HG03575 (cell line): ENCODE data around the gene DCT.

Experiments
- ATAC-seq: cut with Tn5 transposase; IDR thresholded peaks from one replicate; pipeline ENCODE4 v1.9.1; 2021; ENCODE audit not compliant: unreplicated experiment, insufficient number of reproducible peaks, low FRiP score; ENCODE audit errors: extremely low read depth

Gene DCT

DNA sequence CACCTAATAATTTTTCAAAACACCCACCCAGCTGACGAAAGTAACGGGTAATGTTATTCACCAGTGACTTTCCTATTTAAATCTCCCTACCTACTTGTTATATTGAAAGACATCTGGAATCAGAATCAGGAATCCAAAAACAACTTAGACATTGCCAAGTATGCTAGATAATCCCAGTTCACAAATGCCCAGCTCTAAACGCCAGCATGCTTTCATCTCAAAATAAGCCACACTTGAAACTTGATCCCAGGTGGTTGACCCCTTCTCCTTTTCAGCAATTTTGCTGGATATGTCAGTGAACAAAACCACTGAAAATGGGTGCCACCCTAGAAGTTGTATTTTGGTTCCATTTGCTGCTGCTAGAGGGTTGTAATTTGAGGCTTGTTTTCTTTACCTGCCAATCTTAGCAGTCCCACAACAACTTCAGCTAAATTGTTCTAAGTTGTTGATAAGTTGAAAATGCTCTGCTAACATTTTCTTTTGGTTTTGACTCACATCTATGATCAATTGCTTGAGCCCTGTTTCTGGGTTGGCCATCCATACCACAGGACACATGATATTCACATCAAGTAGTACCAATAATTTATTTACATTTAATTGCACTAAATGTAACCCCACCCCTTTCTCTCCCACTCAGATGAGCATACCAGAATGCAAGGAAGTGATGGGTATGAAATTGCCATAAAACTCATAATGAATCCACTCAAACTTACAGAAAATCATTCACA is 66.4 kb downstream of the DCT start:
- ATAC-seq: no peak

DNA sequence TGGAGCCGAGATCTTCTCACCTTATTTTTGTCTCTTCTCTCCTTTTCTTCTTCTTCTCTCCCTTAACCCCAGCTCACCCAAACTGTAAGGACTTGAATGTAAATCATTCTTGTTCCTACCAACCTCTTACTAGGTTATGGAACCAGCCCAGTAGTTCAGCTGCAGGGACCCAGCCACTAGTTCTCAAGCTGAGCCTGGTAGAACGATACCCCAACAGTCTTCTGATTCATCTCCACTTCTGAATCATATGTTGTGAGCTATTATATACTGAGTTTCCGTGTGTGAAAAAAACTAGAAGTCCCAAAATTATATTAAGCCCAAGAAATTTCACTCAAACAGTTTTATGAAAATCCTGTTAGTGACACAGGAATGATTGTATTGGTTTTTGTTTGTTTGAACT is 67.7 kb downstream of the DCT start:
- no peak for ATAC-seq

DNA sequence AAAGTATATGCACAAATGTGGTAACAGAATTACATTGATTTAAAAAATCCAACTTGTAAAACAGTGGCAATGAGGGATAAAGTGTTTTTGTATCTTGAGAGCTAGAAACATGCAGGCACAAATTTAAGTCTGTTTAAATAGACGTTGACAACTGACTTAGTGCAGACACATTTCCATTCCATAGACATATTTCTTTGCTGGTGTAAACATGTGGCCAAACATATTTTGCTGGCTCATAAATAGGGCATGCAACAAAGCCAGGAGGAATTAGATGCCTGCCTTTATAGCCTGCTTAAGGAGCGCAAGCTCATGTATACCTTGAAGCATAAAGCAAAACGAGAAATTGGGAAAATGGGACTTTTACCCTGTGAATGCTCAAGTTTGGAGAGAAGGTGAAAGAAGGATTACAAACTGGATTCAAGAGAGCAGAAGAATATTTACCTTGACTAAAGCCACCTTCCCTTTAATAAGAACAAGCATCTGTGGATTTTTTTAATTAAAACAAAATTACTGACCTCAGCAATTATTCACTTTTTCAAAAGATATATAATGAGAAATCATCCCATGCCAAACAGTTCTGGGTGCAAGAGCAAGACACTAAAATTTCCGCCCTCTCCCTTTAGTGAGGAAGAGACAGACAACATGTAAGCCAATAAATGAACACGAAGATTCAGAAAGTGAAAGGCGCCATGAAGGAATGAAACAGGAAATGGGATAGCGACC is 71.0 kb downstream of the DCT start:
- no peak for ATAC-seq

DNA sequence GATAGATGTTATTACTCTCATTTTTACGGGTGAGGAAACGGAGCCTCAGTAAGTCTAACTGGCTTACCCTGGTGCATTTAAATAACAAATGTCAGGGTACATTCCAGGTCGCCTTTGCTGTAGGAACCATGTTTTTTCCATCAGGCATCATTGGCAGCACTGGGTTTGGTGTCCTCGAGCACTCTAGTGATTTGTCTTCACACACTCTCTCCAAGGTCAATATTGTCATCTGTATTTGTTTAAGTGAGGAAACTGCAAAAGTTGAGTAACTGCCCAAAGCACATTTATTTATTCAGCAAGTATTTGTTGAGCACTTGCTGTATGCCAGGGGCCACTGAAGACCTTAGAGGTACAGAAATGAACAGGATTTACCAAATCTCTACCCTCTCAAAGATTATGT is 78.6 kb downstream of the DCT start:
- ATAC-seq: no peak

DNA sequence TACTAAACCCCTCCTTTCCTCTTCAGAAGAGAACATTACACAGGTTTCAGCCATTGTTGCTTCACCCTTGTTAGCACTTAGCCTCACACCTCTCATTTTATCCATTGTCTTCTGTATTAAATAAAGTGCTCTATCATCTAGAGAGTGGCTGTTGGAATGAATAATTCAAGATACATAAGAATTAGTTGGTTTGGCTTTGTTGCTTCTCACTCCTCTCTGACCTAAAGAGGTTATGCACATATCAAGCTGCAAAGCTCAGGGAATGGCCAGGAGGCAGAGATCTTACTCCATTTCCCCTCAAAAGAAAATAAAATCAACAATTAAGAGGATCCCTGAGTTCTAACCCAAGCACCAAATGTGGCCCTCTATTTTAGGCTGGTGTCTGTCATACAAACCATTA is 79.7 kb downstream of the DCT start:
- no peak for ATAC-seq

DNA sequence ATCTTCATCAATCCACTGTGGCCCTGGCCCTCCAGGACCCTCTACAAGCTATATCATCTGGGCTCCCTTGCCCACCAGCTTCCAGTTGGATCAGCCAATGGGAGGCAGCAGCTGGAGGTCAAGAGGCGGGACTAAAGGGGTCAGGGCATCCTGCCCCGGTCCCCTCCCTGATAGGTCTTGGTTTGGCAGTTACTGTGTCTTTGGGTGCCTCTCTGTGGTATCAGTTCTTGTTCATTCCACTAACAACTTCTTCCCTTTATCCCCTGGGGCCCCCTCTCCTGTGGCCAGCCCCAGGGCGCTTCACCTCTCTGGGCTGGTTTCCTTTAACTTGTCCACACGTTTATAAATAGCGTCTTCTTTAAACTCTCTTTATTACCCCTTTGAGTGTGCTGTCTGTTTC is 83.6 kb downstream of the DCT start:
- no peak for ATAC-seq

DNA sequence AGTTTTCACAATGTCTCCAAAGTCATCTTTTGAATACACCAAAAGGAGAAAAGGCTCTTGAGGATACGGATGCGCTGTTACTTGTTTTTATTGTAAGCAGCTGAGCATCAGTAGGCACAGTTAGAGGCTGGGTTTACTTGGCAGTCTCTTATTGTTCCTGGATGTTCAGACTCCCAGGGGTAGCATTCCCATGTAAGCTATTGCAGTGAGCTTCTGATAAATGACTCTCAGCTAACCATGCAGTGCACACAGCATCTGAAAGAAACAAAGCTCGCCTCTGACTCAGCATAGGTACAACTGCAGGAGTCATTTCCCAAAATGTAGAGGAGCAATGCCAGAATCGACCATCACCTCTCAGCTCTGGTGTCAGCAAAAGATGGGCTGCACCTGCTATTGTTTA is 84.8 kb downstream of the DCT start:
- ATAC-seq: no peak

DNA sequence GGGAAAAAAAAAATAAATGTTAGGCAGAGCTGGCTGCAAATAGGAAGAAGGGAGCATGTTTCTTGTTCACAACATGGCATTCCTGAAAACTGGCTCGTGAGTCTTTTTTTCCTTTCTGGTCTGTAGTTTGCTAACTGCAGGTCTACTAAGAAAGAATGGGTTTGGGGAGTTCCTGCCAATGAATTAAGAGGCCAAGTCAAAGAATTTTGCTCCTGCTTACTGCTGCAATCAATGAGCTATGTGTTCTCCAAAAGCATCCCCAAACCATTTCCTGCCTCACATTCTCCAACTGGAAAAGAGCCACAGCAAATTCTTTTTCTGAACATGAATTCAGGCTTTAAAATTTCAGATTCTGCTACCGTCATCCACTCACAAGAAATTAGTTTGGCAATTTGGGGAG is 88.6 kb downstream of the DCT start:
- no peak for ATAC-seq

DNA sequence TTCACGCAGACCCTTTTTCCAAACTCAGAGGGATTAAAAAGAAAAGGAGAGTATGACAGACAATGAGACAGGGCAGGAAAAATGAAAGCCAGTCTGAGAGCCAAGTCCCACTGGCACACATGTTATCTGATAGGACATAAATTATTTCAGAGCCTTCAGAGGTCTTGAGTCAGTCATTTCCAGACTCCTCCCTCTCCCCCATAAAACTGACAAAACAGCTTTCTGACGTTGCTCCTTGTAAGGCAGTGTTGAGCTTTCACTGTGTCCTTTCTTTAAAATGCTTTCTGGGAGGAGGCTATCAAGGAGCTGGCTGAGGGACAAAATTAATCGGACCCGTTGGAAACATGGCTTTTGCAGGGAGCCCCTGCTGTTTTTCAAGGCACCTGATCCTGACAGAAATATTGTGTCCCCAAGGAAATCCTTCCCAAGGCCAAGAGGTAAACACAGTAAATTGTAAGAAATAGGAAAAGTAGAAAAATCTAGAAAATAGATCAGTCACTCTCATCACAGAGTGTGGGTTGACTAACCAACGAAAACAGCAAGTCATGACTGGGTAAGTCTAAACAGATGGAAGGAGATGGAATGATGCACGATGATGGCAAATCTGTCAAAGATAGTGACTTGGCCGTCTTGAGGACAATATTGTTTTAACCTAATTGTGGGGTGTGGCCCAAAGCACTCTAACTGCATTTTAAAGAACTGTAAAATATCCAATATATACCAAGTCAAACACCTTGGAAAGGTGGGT is 89.7 kb downstream of the DCT start:
- ATAC-seq: no peak

DNA sequence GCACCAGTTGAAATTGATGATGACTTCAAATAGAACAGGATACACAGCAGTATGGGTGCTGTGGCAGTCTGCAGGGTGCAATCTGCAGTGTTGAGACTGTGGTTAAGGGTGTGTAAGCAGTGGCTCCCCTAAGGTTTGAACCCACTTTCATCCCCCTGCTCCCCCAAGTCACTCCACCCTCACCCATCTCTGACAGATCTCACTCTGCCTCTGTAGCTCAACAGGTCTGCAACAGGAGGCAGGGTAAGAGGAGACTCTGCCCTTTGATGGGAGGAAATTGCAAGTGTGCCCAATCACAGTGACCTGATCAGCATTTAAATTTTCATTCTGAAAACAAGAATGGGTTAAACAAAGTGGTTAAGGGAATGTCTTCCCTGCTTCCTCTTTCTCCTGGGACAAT is 92.4 kb downstream of the DCT start:
- no peak for ATAC-seq
